GM19043 (cell line): ENCODE results near the gene SLC49A3.
A peak's percentile ranks its signal among the peaks of the same experiment; 100 is the strongest.
"Not testable (repeated sequence)": the region's sequence is repeated elsewhere in the genome, so short reads cannot be mapped to it uniquely, and the experiment has no call there.

ENCODE experiments used
- ATAC-seq: cut with Tn5 transposase; IDR thresholded peaks from one replicate; pipeline ENCODE4 v1.9.1; 2021; ENCODE audit warnings: low read depth; ENCODE audit not compliant: unreplicated experiment

The SLC49A3 gene

GRCh38 chr4:668219-668618 lies 20.7 kb downstream of the SLC49A3 start:
- not testable (repeated sequence) for ATAC-seq

GRCh38 chr4:667545-667925 lies 21.4 kb downstream of the SLC49A3 start:
- no peak for ATAC-seq

DNA sequence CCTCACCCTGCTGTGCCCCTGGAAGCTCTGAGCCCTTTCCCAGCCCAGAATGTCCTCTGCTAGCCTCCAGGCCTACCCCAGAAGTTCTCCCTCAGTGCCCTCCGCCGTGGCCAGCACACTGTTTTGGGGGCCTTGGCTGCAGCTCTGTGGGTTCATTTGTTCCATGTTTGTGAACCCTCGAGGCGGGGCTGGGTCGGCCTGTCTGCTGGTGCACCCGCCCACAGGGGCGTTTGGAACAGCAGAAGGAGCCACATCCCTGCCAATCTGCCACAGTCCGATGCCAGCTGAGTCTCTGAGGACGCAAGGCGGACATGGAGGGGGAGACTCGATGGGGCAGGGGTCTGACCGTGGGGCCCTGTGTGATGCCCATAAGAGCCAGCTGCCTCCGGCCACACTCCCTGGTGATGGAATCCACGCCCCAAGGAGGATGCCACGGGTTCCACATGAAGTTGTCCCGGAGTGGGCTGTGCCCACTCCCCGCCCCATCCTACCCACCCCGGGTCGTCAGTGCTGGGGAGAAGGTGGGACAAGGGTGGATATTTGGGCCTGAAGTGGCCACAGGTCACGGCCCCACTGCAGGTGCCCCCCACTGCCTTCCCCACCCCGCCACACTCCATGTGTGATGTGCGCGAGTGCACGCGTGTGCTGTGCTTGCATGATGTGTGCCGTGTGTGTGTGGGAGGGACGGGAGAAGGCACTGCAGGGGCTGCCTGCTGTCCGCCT lies 22.0 kb downstream of the SLC49A3 start:
- no peak for ATAC-seq

GRCh38 chr4:666436-666810 lies 22.5 kb downstream of the SLC49A3 start:
- no peak for ATAC-seq

- ATAC-seq: no peak
These were observed 23.1 kb downstream of the SLC49A3 start for GRCh38 chr4:665751-666435.

DNA sequence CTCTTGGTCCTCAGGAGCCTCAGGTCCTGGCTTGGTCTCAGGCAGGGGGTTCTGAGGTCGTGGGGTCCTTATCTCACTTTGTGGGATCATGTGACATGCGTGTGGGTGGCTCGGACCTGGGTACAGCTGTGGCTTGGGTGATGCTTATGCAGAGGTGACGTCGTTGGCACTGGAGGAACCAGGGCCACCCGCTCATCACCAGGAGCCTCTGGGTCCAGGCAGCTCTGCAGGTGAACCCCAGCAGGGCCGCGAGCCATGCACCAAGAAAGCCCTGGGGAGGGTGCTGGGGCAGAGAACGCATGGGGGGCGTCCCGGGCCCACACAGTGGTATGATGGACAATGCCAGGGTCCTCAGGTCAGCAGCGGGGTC lies 23.6 kb downstream of the SLC49A3 start:
- ATAC-seq: no peak

DNA sequence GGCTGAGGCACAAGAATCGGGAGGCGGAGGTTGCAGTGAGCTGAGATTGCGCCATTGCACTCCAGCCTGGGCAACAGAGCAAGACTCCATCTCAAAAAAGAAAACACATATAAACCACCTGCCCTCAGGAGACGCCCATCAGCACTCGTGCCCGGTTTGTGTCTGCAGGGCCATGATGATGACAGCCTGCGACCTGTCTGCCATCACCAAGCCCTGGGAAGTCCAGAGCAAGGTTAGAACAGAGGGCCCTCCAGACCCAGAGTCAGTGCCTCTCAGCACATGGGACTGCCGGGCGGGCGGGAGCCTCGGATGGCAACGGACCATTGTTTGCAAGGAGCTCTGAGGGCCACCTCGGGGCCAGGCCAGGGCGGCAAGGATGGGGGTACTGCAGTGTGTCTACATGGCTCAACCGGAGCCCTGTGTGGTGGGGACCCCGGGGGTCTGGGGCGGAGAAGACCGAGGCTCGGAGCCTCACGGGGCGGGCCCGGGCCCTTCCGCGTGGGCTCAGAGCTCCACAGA lies 24.2 kb downstream of the SLC49A3 start:
- no peak for ATAC-seq

- peak; percentile 62 for ATAC-seq
These were observed 25.2 kb downstream of the SLC49A3 start for GRCh38 chr4:663438-664428.

- ATAC-seq: no peak
These were observed 25.9 kb downstream of the SLC49A3 start for GRCh38 chr4:663046-663437.

DNA sequence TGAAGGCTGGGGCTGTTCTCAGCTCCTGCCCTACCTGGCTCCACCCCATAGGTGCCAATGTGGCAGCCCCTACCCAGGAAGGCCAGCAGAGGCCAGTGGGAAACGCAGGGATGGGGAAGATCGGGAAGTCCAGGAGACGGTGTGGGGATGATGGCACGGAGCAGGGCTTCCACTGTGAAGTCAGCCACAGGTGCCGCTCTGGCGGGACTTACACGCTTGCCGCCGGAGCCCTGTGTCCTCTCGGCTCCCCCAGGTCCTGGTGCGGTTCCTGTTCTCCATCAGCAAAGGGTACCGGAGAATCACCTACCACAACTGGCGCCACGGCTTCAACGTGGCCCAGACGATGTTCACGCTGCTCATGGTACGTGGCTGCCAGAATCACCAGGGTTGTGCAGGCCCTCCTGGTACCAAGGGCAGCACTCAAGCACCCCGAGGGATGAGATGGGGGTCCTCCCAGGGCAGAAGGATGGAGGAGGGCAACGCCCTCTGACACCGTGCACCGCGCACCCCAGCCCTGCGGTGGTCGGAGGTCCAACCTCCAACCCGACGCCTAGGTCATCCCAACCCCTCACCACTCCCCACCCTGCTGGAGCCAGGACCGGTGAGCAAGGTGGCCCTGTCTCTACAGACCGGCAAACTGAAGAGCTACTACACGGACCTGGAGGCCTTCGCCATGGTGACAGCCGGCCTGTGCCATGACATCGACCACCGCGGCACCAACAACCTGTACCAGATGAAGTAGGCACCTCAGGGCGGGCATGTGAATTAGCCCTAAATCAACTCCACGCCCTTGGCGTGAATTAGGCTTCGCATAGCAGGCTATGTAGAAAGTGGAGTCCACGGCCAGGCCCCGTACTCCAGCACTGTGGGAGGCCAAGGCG lies 26.8 kb downstream of the SLC49A3 start:
- no peak for ATAC-seq

DNA sequence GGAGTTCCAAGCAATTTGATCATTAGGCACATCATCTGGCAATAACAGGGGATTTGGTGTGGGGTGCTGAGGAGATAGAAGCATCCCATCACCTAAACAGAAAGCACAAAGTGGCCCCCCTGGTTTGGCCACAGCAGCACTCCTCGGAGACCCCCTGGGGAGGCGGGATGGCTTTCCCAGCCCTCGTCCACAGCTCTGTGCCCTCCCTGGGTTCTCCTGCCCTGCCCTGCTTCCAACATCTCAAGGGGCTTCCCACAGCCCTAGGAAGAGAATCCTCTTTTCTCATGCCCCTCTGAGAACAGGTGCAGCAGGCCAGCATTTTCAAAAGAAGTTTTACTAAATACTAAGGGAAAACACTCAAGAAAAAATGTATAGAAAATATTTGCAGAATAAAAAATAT lies 27.7 kb downstream of the SLC49A3 start:
- ATAC-seq: no peak

- no peak for ATAC-seq
These were observed 28.6 kb downstream of the SLC49A3 start for GRCh38 chr4:660401-660800.

DNA sequence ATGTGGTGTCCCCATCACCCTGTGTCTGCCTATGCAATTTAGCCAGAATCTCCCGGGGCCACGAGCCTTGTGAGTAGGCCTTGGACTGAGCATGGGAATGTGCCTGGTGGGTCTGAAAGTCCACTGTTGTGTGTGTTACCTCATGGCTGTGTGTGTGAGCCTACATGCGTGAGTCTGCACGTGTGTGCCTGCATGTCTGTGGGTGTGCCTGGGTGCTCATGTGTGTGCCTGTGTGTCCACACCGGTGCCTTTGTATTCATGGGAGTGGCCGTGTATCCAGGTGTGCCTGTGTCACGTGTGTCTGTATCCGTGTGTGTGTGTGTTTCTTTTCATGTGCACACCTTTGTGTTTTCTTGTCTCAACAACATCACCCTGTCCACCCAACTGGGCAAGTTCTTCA lies 29.1 kb downstream of the SLC49A3 start:
- no peak for ATAC-seq

- ATAC-seq: no peak
These were observed 30.0 kb downstream of the SLC49A3 start for GRCh38 chr4:658681-659667.

DNA sequence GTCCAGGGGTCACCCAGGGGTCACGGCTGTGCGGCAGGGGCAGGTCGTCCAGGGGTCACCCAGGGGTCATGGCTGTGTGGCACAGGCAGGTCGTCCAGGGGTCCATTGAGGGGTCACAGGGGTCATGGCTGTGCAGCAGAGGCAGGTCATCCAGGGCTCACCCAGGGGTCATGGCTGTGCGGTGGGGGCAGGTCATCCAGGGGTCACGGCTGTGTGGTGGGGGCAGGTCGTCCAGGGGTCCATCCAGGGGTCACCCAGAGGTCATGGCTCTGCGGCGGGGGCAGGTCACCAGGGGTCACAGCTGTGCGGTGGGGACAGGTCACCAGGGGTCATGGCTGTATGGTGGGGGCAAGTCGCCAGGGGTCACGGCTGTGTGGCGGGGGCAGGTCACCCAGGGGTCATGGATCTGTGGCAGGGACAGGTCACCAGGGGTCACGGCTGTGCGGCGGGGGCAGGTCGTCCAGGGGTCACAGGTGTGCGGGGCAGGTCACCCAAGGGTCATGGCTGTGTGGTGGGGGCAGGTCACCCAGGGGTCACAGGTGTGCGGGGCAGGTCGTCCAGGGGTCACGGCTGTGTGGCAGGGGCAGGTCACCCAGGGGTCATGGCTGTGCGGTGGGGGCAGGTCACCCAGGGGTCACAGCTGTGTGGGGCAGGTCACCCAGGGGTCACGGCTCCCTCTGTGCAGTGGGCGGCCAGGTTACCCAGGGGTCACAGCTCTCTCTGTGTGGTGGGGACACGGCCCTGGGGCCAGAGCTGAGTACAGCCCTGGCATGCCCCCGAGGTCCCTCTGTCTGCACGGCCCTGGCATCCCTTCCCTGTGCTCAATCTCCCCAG lies 30.9 kb downstream of the SLC49A3 start:
- ATAC-seq: no peak

- no peak for ATAC-seq
These were observed 31.6 kb downstream of the SLC49A3 start for GRCh38 chr4:657338-657833.

- ATAC-seq: no peak
These were observed 32.3 kb downstream of the SLC49A3 start for GRCh38 chr4:656436-657337.
